HepG2 (cell line): ENCODE results near the gene CEP76. TPM values are rescaled to one million over a fixed set of nuclear protein-coding genes. Genes with fewer than 3 reads are reported as not detected.

Source experiments
- ARHGAP35 ChIP-seq: sonication (generic); formaldehyde crosslinking; IDR thresholded peaks from 2 replicates; pipeline ENCODE4 v1.9.0; 2022; ENCODE audit warnings: mild to moderate bottlenecking, inconsistent platforms, moderate library complexity, missing genetic modification reagents, borderline replicate concordance
- CEBPB ChIP-seq: IDR thresholded peaks from 2 replicates; pipeline ENCODE4 v1.6.1; 2011; ENCODE audit warnings: low read depth, low read length, improper control_type of control experiment, borderline replicate concordance
- CEBPG ChIP-seq: IDR thresholded peaks from 2 replicates; pipeline ENCODE4 v1.6.1; 2016
- DPF2 ChIP-seq: sonication (generic); formaldehyde crosslinking; IDR thresholded peaks from 2 replicates; pipeline ENCODE4 v1.4.0; 2020; ENCODE audit warnings: mild to moderate bottlenecking, low read depth, missing genetic modification reagents, borderline replicate concordance
- FOXP1 ChIP-seq, 2 experiments: fragments of 450-650 bp in 1 of 2; IDR thresholded peaks; 2 replicates each; pipeline ENCODE4 v1.6.1; 2017 to 2018; ENCODE audit warnings: antibody characterized with exemption in 1 of 2
- LCORL ChIP-seq, 2 experiments: fragments of 450-650 bp in 1 of 2; sonication (generic) in 1 of 2; formaldehyde crosslinking in 1 of 2; IDR thresholded peaks; 2 replicates each; pipeline versions ENCODE4 v1.5.0 to v1.6.1; 2017 to 2020; ENCODE audit warnings: antibody characterized with exemption in 1 of 2, missing genetic modification reagents in 1 of 2
- MED1 ChIP-seq: sonication (generic); formaldehyde crosslinking; IDR thresholded peaks from 2 replicates; pipeline ENCODE4 v1.4.0; 2020; ENCODE audit warnings: missing genetic modification reagents
- NCOA1 ChIP-seq: sonication (generic); formaldehyde crosslinking; IDR thresholded peaks from 2 replicates; pipeline ENCODE4 v1.9.0; 2021; ENCODE audit warnings: missing genetic modification reagents
- NCOA2 ChIP-seq: sonication (generic); formaldehyde crosslinking; IDR thresholded peaks from 2 replicates; pipeline ENCODE4 v1.8.0; 2022; ENCODE audit warnings: inconsistent platforms
- NFE2L2 ChIP-seq: fragments of 150-350 bp; IDR thresholded peaks from 2 replicates; pipeline ENCODE4 v1.6.1; 2014; ENCODE audit warnings: low read length
- NFIC ChIP-seq: IDR thresholded peaks from 2 replicates; pipeline ENCODE4 v1.6.1; 2012; ENCODE audit warnings: mild to moderate bottlenecking, low read length, inconsistent platforms
- PLRG1 ChIP-seq: fragments of 450-650 bp; conservative IDR thresholded peaks from 2 replicates; pipeline ENCODE4 v1.6.1; 2016
- PRPF4 ChIP-seq: fragments of 200-400 bp; formaldehyde crosslinking; IDR thresholded peaks from 2 replicates; pipeline ENCODE4 v1.6.1; 2016; ENCODE audit warnings: low read length, low read depth; ENCODE audit not compliant: poor library complexity, severe bottlenecking
- SIN3B ChIP-seq: fragments of 150-350 bp; IDR thresholded peaks from 2 replicates; pipeline ENCODE4 v1.6.1; 2014; ENCODE audit warnings: low read length
- TBX2 ChIP-seq: sonication (generic); formaldehyde crosslinking; IDR thresholded peaks from 2 replicates; pipeline ENCODE4 v1.5.0; 2020; ENCODE audit warnings: missing genetic modification reagents, mild to moderate bottlenecking, borderline replicate concordance
- TCF7 ChIP-seq: sonication (generic); IDR thresholded peaks from 2 replicates; pipeline ENCODE4 v1.6.1; 2016; ENCODE audit warnings: antibody characterized with exemption, low read depth
- ZBTB1 ChIP-seq: sonication (generic); formaldehyde crosslinking; IDR thresholded peaks from 2 replicates; pipeline ENCODE4 v1.4.0; 2020; ENCODE audit warnings: missing genetic modification reagents, borderline replicate concordance
- ZBTB21 ChIP-seq: sonication (generic); formaldehyde crosslinking; IDR thresholded peaks from 2 replicates; pipeline ENCODE4 v1.4.0; 2020; ENCODE audit warnings: missing genetic modification reagents
- ZNF232 ChIP-seq: sonication (generic); formaldehyde crosslinking; IDR thresholded peaks from 2 replicates; pipeline ENCODE4 v1.4.0; 2020; ENCODE audit warnings: missing genetic modification reagents, borderline replicate concordance
- ZNF562 ChIP-seq: sonication (generic); formaldehyde crosslinking; IDR thresholded peaks from 2 replicates; pipeline ENCODE4 v1.8.0; 2022; ENCODE audit warnings: missing genetic modification reagents, borderline replicate concordance
- ZNF572 ChIP-seq: sonication (generic); formaldehyde crosslinking; IDR thresholded peaks from 2 replicates; pipeline ENCODE4 v1.5.1; 2020; ENCODE audit warnings: mild to moderate bottlenecking, missing genetic modification reagents
- ZNF577 ChIP-seq: sonication (generic); formaldehyde crosslinking; IDR thresholded peaks from 2 replicates; pipeline ENCODE4 v1.4.0; 2020; ENCODE audit warnings: mild to moderate bottlenecking, low read depth, missing genetic modification reagents, borderline replicate concordance
- ZNF883 ChIP-seq: sonication (generic); formaldehyde crosslinking; IDR thresholded peaks from 2 replicates; pipeline ENCODE4 v1.5.1; 2020; ENCODE audit warnings: mild to moderate bottlenecking, missing genetic modification reagents; ENCODE audit errors: not compliant biosample characterization
- polyA plus RNA-seq, 8 experiments: library from polyadenylated mRNA; depleted of rRNA in 3 of 8; stranded (reverse) in 7 of 8; unstranded in 1 of 8; fragments of >200 nt; fragmentation: Illumina TruSeq in 4 of 8; extraction: Trizol in 4 of 8; gene quantifications; 2 replicates each; pipeline versions ENCODE4 v1.2.1 to v1.2.3, GENCODE V29; 2011 to 2016; ENCODE audit warnings: low read depth in 4 of 8, missing spikeins in 1 of 8, mixed read lengths in 1 of 8; ENCODE audit not compliant: insufficient read depth in 1 of 8
- total RNA-seq, 5 experiments: library from RNA; depleted of rRNA; stranded (reverse); fragments of >200 nt; fragmentation: Illumina TruSeq; extraction: Trizol; gene quantifications; 2 replicates each; pipeline ENCODE4 v1.2.3, GENCODE V29; 2016; ENCODE audit warnings: low read depth in 1 of 5
- TF ChIP-seq, protein P1 (sequence below): sonication (generic); formaldehyde crosslinking; IDR thresholded peaks from 2 replicates; pipeline ENCODE4 v1.5.1; 2020; ENCODE audit warnings: missing genetic modification reagents, mild to moderate bottlenecking, borderline replicate concordance
- TF ChIP-seq, protein P2 (sequence below): sonication (generic); formaldehyde crosslinking; IDR thresholded peaks from 2 replicates; pipeline ENCODE4 v1.5.1; 2020; ENCODE audit warnings: missing genetic modification reagents, mild to moderate bottlenecking, borderline replicate concordance
- TF ChIP-seq, protein P3 (sequence below): sonication (generic); formaldehyde crosslinking; IDR thresholded peaks from 2 replicates; pipeline ENCODE4 v1.4.0; 2020; ENCODE audit warnings: missing genetic modification reagents, mild to moderate bottlenecking, borderline replicate concordance

The CEP76 gene
- total and polyA plus RNA-seq, 2 of the 13 experiments (the other 11 are each of a cell fraction or from before 2014, with no cell fraction given) = 13.9 to 15.1 TPM

DNA sequence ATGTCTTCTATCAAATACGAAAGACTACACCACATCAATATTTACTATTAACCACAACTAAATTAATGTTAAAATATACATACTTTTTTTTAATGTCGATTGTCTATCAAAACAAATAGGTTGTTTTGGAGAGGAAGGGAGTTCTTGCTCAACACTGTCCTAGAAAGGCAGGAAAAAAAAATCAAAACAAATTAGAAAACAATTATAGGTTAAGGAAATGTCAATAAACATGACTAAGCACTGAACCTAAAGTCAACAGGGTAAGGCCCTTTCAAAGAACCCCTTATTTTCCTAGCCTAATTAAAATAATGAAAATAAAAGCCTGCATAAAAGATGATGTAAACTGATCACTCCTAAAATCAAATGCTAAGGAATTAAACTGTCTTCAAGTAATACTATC lies 2.8 kb downstream of the CEP76 start (continued):
- TF ChIP-seq SIN3B (no peak), PLRG1 (no peak), MED1 (CRISPR knock-in tag) (peak; percentile 26; the same call in 1 of the 2 replicates), ZNF562 (CRISPR knock-in tag) (no peak), ZNF883 (CRISPR knock-in tag) (no peak), CEBPG (CRISPR knock-in tag) (peak; percentile 59; the same call in 1 of the 2 replicates), TBX2 (no peak), FOXP1 (IDR thresholded peaks at IDR 0.05) (no peak), FOXP1 (CRISPR knock-in tag; IDR thresholded peaks at IDR 0.05) (peak; percentile 80), NCOA1 (CRISPR knock-in tag) (no peak), NCOA2 (CRISPR knock-in tag) (peak; percentile 56; the same call in 1 of the 2 replicates), LCORL (IDR thresholded peaks at IDR 0.05) (no peak), LCORL (CRISPR knock-in tag; IDR thresholded peaks at IDR 0.05) (no peak), CEBPB (peak; percentile 34; the same call in 1 of the 2 replicates), NFIC (peak; percentile 27; the same call in 1 of the 2 replicates), ZBTB1 (CRISPR knock-in tag) (no peak), ZNF577 (CRISPR knock-in tag) (no peak), NFE2L2 (peak; percentile 65), ZBTB21 (CRISPR knock-in tag) (no peak), ZNF572 (no peak), DPF2 (CRISPR knock-in tag) (no peak), PRPF4 (no peak), ARHGAP35 (CRISPR knock-in tag) (no peak), ZNF232 (CRISPR knock-in tag) (no peak), TCF7 (peak; percentile 12; the same call in 1 of the 2 replicates)
- TF ChIP-seq, protein P1, sequence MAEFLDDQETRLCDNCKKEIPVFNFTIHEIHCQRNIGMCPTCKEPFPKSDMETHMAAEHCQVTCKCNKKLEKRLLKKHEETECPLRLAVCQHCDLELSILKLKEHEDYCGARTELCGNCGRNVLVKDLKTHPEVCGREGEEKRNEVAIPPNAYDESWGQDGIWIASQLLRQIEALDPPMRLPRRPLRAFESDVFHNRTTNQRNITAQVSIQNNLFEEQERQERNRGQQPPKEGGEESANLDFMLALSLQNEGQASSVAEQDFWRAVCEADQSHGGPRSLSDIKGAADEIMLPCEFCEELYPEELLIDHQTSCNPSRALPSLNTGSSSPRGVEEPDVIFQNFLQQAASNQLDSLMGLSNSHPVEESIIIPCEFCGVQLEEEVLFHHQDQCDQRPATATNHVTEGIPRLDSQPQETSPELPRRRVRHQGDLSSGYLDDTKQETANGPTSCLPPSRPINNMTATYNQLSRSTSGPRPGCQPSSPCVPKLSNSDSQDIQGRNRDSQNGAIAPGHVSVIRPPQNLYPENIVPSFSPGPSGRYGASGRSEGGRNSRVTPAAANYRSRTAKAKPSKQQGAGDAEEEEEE (CRISPR knock-in tag) = no peak
- TF ChIP-seq, protein P2, sequence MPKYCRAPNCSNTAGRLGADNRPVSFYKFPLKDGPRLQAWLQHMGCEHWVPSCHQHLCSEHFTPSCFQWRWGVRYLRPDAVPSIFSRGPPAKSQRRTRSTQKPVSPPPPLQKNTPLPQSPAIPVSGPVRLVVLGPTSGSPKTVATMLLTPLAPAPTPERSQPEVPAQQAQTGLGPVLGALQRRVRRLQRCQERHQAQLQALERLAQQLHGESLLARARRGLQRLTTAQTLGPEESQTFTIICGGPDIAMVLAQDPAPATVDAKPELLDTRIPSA (CRISPR knock-in tag) = no peak
- TF ChIP-seq, protein P3, sequence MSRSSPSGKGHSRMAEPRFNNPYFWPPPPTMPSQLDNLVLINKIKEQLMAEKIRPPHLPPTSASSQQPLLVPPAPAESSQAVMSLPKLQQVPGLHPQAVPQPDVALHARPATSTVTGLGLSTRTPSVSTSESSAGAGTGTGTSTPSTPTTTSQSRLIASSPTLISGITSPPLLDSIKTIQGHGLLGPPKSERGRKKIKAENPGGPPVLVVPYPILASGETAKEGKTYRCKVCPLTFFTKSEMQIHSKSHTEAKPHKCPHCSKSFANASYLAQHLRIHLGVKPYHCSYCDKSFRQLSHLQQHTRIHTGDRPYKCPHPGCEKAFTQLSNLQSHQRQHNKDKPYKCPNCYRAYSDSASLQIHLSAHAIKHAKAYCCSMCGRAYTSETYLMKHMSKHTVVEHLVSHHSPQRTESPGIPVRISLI = peak; percentile 55; the same call in 1 of the 2 replicates
